A673 (cell line): Measurements from ENCODE around the gene PREX1. TPM values are rescaled to one million over a fixed set of nuclear protein-coding genes. Genes with fewer than 3 reads are reported as not detected.

Source experiments
- BruUV-seq: library from RNA; stranded (reverse); fragments of 400-500 nt; replicated peaks from 2 replicates; lab custom pipeline; 2021; lab: Mats Ljungman, UMichigan
- CTCF ChIA-PET: fragments of 300-600 bp; sonication (Branson Sonifier 250); formaldehyde crosslinking; loops from one replicate; lab custom pipeline; 2022; ENCODE audit warnings: antibody characterized with exemption; lab: Charles Lee
- POLR2A ChIA-PET: fragments of 300-600 bp; sonication (Branson Sonifier 250); formaldehyde crosslinking; loops from one replicate; lab custom pipeline; 2022; ENCODE audit warnings: antibody characterized with exemption; ENCODE audit not compliant: low non-redundant PET; lab: Charles Lee
- DNase-seq: peaks from one replicate; pipeline ENCODE4 v3.0.0-alpha.2; 2015; ENCODE audit warnings: low spot score
- H3K27ac ChIP-seq: fragments of 200-600 bp; sonication (generic); 2 replicates; pipeline ENCODE4 v1.5.1; 2016; ENCODE audit warnings: mixed run types, low read depth, mild to moderate bottlenecking, mixed read lengths, antibody characterized with exemption, low read length; ENCODE audit not compliant: poor library complexity, severe bottlenecking
- H3K27me3 ChIP-seq: fragments of 200-600 bp; sonication (generic); replicated peaks from 2 replicates; pipeline ENCODE4 v1.6.1; 2017; ENCODE audit warnings: mixed run types, low read depth, mild to moderate bottlenecking, mixed read lengths, antibody characterized with exemption, low read length; ENCODE audit not compliant: insufficient read depth, poor library complexity
- H3K36me3 ChIP-seq: fragments of 200-600 bp; sonication (generic); 2 replicates; pipeline ENCODE4 v1.6.1; 2016; ENCODE audit warnings: mixed run types, mild to moderate bottlenecking, mixed read lengths, antibody characterized with exemption, low read length; ENCODE audit not compliant: insufficient read depth, poor library complexity, severe bottlenecking
- H3K4me1 ChIP-seq: fragments of 200-600 bp; sonication (generic); 2 replicates; pipeline ENCODE4 v1.6.1; 2017; ENCODE audit warnings: mixed run types, mild to moderate bottlenecking, mixed read lengths, antibody characterized with exemption, low read length; ENCODE audit not compliant: insufficient read depth, poor library complexity, severe bottlenecking
- H3K4me3 ChIP-seq: fragments of 200-600 bp; sonication (generic); 2 replicates; pipeline ENCODE4 v1.5.1; 2016; ENCODE audit warnings: low read depth, mixed run types, mild to moderate bottlenecking, mixed read lengths, low read length; ENCODE audit not compliant: poor library complexity, severe bottlenecking
- H3K9me3 ChIP-seq: fragments of 200-600 bp; sonication (generic); 2 replicates; pipeline ENCODE4 v1.6.1; 2016; ENCODE audit warnings: mixed run types, low read depth, mild to moderate bottlenecking, mixed read lengths, antibody characterized with exemption, low read length; ENCODE audit not compliant: poor library complexity, severe bottlenecking
- CTCF ChIP-seq: fragments of 300-800, 200-600 bp; sonication (generic); conservative IDR thresholded peaks from 2 replicates; pipeline ENCODE4 v1.5.1; 2017; ENCODE audit warnings: low read depth, mild to moderate bottlenecking, antibody characterized with exemption, low read length, moderate library complexity, mixed read lengths
- EZH2 ChIP-seq: fragments of 200-600 bp; sonication (generic); IDR thresholded peaks from 2 replicates; pipeline ENCODE4 v1.6.1; 2017; ENCODE audit warnings: borderline replicate concordance, low read depth, mild to moderate bottlenecking, mixed read lengths, antibody characterized with exemption, low read length; ENCODE audit not compliant: poor library complexity, severe bottlenecking
- intact Hi-C: fragments of 100-400 bp; cut with micrococcal nuclease; formaldehyde crosslinking; loops from one replicate; pipeline ENCODE4 v1.10.0; 2022; ENCODE audit not compliant: unreplicated experiment
- total RNA-seq: library from RNA; stranded (reverse); gene quantifications from 2 replicates; pipeline ENCODE4 v1.2.3, GENCODE V29; 2021

Gene PREX1
- total RNA-seq, 1 experiment from 2014 or later: 145 TPM

DNA sequence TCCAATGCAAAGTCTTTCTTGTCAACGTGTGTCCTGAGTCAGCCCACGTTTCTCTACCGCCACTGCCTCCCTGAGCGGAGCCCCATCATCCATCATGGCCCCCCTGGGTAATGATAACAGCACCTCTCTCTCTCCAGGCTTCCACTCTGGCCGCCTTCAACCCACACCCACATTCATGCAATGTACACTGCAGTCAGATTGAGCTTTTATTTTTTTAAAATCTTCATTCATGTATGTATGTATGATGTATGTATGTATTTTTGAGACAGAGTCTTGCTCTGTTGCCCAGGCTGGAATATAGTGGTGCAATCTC, 245.2 kb downstream of the PREX1 start:
- Histone ChIP-seq H3K36me3 (no peaks in the 10 kb centered on the region), H3K4me3 (no peak overlapping the region), H3K4me1 (no peaks in the 10 kb centered on the region), H3K9me3 (no peaks in the 10 kb centered on the region), H3K27ac (no peak overlapping the region), H3K27me3 (no peaks in the 10 kb centered on the region)
- ChIA-PET POLR2A (no interaction called here), CTCF (no interaction called here)
- intact Hi-C loops: no loop called here
- TF ChIP-seq CTCF: no peak
- no peak for TF ChIP-seq EZH2
- no TSS peak for BruUV-seq
- DNase-seq: no peak

- DNase-seq: no peak
- ChIA-PET CTCF (no interaction called here), POLR2A (no interaction called here)
- TF ChIP-seq CTCF (no peak), EZH2 (no peak)
- no peak overlapping the region for H3K4me3 ChIP-seq
- H3K27ac ChIP-seq: no peak overlapping the region
- H3K4me1 ChIP-seq: no peaks in the 10 kb centered on the region
- BruUV-seq: no TSS peak
- no peaks in the 10 kb centered on the region for H3K9me3 ChIP-seq
- no peaks in the 10 kb centered on the region for H3K27me3 ChIP-seq
- intact Hi-C loops: no loop called here
- no peaks in the 10 kb centered on the region for H3K36me3 ChIP-seq
Measured at GRCh38 chr20:48581167-48581566, 246.6 kb downstream of the PREX1 start.

- intact Hi-C loops: no loop called here
- Histone ChIP-seq H3K36me3 (no peaks in the 10 kb centered on the region), H3K4me1 (no peaks in the 10 kb centered on the region), H3K9me3 (no peaks in the 10 kb centered on the region), H3K27ac (no peak overlapping the region), H3K4me3 (no peak overlapping the region), H3K27me3 (no peaks in the 10 kb centered on the region)
- TF ChIP-seq CTCF: peak; percentile 29; the same call in 1 of the 2 replicates
- TF ChIP-seq EZH2: no peak
- no TSS peak for BruUV-seq
- DNase-seq: no peak
- POLR2A ChIA-PET: no interaction called here
- CTCF ChIA-PET: interaction anchor here (0.9 kb wide), 1 partner anchor 24 kb away, joined by 3 read pairs; no protein-coding TSS in a partner anchor
Measured at GRCh38 chr20:48578397-48579098, 249.3 kb downstream of the PREX1 start.
